SKM-1 (cell line): Measurements from ENCODE around the gene ENSA.
"Not testable (repeated sequence)": the region's sequence is repeated elsewhere in the genome, so short reads cannot be mapped to it uniquely, and the experiment has no call there.

Experiments used
- DNase-seq: peaks from one replicate; lab custom pipeline; 2025; ENCODE audit not compliant: unreplicated experiment; lab: John Stamatoyannopoulos, UW

ENSA gene

GRCh38 chr1:150622303-150622975 lies 7.0 kb downstream of the ENSA start:
- no peak for DNase-seq

GRCh38 chr1:150621497-150622302 lies 7.7 kb downstream of the ENSA start:
- peak; percentile 53 for DNase-seq

GRCh38 chr1:150620919-150621318 lies 8.5 kb downstream of the ENSA start:
- no peak for DNase-seq

GRCh38 chr1:150619576-150620509 lies 9.6 kb downstream of the ENSA start:
- peak; percentile 24 for DNase-seq

- DNase-seq, result no peak
Measured at GRCh38 chr1:150615346-150616201, 13.8 kb downstream of the ENSA start.

GRCh38 chr1:150613061-150613920 lies 16.1 kb downstream of the ENSA start:
- peak; percentile 99 for DNase-seq

- DNase-seq, result no peak
Measured at GRCh38 chr1:150612014-150612345, 17.4 kb downstream of the ENSA start.

GRCh38 chr1:150610576-150610975 lies 18.8 kb downstream of the ENSA start:
- DNase-seq, result no peak

GRCh38 chr1:150609732-150610131 lies 19.7 kb downstream of the ENSA start:
- no peak for DNase-seq

GRCh38 chr1:150606463-150607142 lies 22.8 kb downstream of the ENSA start:
- no peak for DNase-seq

- not testable (repeated sequence) for DNase-seq
Measured at GRCh38 chr1:150605451-150605731, 24.0 kb downstream of the ENSA start.

GRCh38 chr1:150604226-150604588 lies 25.2 kb downstream of the ENSA start:
- DNase-seq, result no peak

- DNase-seq, result no peak
Measured at GRCh38 chr1:150603711-150604110, 25.7 kb downstream of the ENSA start.

GRCh38 chr1:150602372-150602771 lies 27.0 kb downstream of the ENSA start:
- not testable (repeated sequence) for DNase-seq

- DNase-seq, result no peak
Measured at GRCh38 chr1:150601540-150601939, 27.9 kb downstream of the ENSA start.

- not testable (repeated sequence) for DNase-seq
Measured at GRCh38 chr1:150598346-150598745, 31.1 kb downstream of the ENSA start.

GRCh38 chr1:150596976-150597375 lies 32.4 kb downstream of the ENSA start:
- no peak for DNase-seq

- no peak for DNase-seq
Measured at GRCh38 chr1:150596095-150596892, 33.1 kb downstream of the ENSA start.

GRCh38 chr1:150582371-150582770 lies 47.0 kb downstream of the ENSA start:
- DNase-seq, result no peak
